Measurements from ENCODE around the gene PPCDC. TPM values are rescaled to one million over a fixed set of nuclear protein-coding genes. Genes with fewer than 3 reads are reported as not detected.
"Not testable (repeated sequence)": the region's sequence is repeated elsewhere in the genome, so short reads cannot be mapped to it uniquely, and the experiment has no call there.

Gene PPCDC
- polyA plus RNA-seq, 1 donor (not counting 4 experiments of a cell fraction or from before 2014, with no cell fraction given) = 11.9 TPM

- H3K27me3 ChIP-seq (ENCODE audit: control insufficient read depth, extremely low read depth, insufficient read depth, low read length) = no peaks in the 10 kb centered on the region
- H4K20me1 ChIP-seq (ENCODE audit: control insufficient read depth, extremely low read depth, insufficient read depth, low read length) = no peaks in the 10 kb centered on the region
- dilution Hi-C loops (cut with MboI; ENCODE audit: extremely low pct_ligation_motif_present, low sequenced_read_pairs) = no loop called here
- H3K9me1 ChIP-seq (ENCODE audit: control insufficient read depth, extremely low read depth, insufficient read depth, low read length) = no peaks in the 10 kb centered on the region
- no peaks in the 10 kb centered on the region for H3K36me3 ChIP-seq (ENCODE audit: control insufficient read depth in 2 of 2, extremely low read depth in 1 of 2, insufficient read depth in 2 of 2, low read length in 2 of 2)
- FAIRE-seq (no peak), DNase-seq (ENCODE audit: low read depth, low spot score) (no peak)
- no peak overlapping the region for H3K9ac ChIP-seq (ENCODE audit: control insufficient read depth, extremely low read depth, insufficient read depth, low read length)
- H2AFZ ChIP-seq (ENCODE audit: control insufficient read depth, low read length) = no peak overlapping the region
- no peak for TF ChIP-seq EZH2 (IDR thresholded peaks at IDR 0.05; ENCODE audit: low read length)
- TF ChIP-seq CTCF (optimal IDR thresholded peaks at IDR 0.05 in 1 of 3, IDR thresholded peaks at IDR 0.05 in 1 of 3, conservative IDR thresholded peaks at IDR 0.05 in 1 of 3; ENCODE audit: extremely low read depth in 1 of 3, insufficient read depth in 2 of 3, low read length in 3 of 3) = no peak
- no peaks in the 10 kb centered on the region for H3K79me2 ChIP-seq (ENCODE audit: control insufficient read depth, insufficient read depth, low read length)
- H3K27ac ChIP-seq (ENCODE audit: control insufficient read depth, insufficient read depth, low read length) = no peak overlapping the region
- H3K9me3 ChIP-seq (ENCODE audit: control insufficient read depth, low read depth, low read length) = no peaks in the 10 kb centered on the region
- H3K4me3 ChIP-seq (ENCODE audit: control insufficient read depth in 2 of 3, extremely low read depth in 1 of 3, insufficient read depth in 2 of 3, low read depth in 1 of 3, low read length in 3 of 3) = no peak overlapping the region
- H3K4me2 ChIP-seq (ENCODE audit: control insufficient read depth, extremely low read depth, insufficient read depth, low read depth, low read length) = no peak overlapping the region
- H3K4me1 ChIP-seq (ENCODE audit: control insufficient read depth, extremely low read depth, insufficient read depth, low read length) = no peaks in the 10 kb centered on the region
Measured at GRCh38 chr15:75091814-75092213, 68.4 kb downstream of the PPCDC start.

- H3K27ac ChIP-seq (ENCODE audit: control insufficient read depth, insufficient read depth, low read length); H3K79me2 ChIP-seq (ENCODE audit: control insufficient read depth, insufficient read depth, low read length); H3K9me1 ChIP-seq (ENCODE audit: control insufficient read depth, extremely low read depth, insufficient read depth, low read length); H3K9me3 ChIP-seq (ENCODE audit: control insufficient read depth, low read depth, low read length); H3K4me2 ChIP-seq (ENCODE audit: control insufficient read depth, extremely low read depth, insufficient read depth, low read depth, low read length); H3K4me1 ChIP-seq (ENCODE audit: control insufficient read depth, extremely low read depth, insufficient read depth, low read length); dilution Hi-C loops (cut with MboI; ENCODE audit: extremely low pct_ligation_motif_present, low sequenced_read_pairs); H3K4me3 ChIP-seq (ENCODE audit: control insufficient read depth in 2 of 3, extremely low read depth in 1 of 3, insufficient read depth in 2 of 3, low read depth in 1 of 3, low read length in 3 of 3); FAIRE-seq; H3K27me3 ChIP-seq (ENCODE audit: control insufficient read depth, extremely low read depth, insufficient read depth, low read length); DNase-seq (ENCODE audit: low read depth, low spot score); H3K36me3 ChIP-seq (ENCODE audit: control insufficient read depth in 2 of 2, extremely low read depth in 1 of 2, insufficient read depth in 2 of 2, low read length in 2 of 2); H3K9ac ChIP-seq (ENCODE audit: control insufficient read depth, extremely low read depth, insufficient read depth, low read length); H4K20me1 ChIP-seq (ENCODE audit: control insufficient read depth, extremely low read depth, insufficient read depth, low read length); H2AFZ ChIP-seq (ENCODE audit: control insufficient read depth, low read length): not testable (repeated sequence)
Measured at GRCh38 chr15:75094961-75095478, 71.6 kb downstream of the PPCDC start.

GRCh38 chr15:75095594-75095993 lies 72.2 kb downstream of the PPCDC start:
- no peak for FAIRE-seq
- no peaks in the 10 kb centered on the region for H3K4me1 ChIP-seq (ENCODE audit: control insufficient read depth, extremely low read depth, insufficient read depth, low read length)
- H3K27me3 ChIP-seq (ENCODE audit: control insufficient read depth, extremely low read depth, insufficient read depth, low read length) = peaks cover 4% of the 10 kb centered on the region
- H4K20me1 ChIP-seq (ENCODE audit: control insufficient read depth, extremely low read depth, insufficient read depth, low read length) = no peaks in the 10 kb centered on the region
- no peaks in the 10 kb centered on the region for H3K36me3 ChIP-seq (ENCODE audit: control insufficient read depth in 2 of 2, extremely low read depth in 1 of 2, insufficient read depth in 2 of 2, low read length in 2 of 2)
- H3K9me3 ChIP-seq (ENCODE audit: control insufficient read depth, low read depth, low read length) = no peaks in the 10 kb centered on the region
- H3K4me2 ChIP-seq (ENCODE audit: control insufficient read depth, extremely low read depth, insufficient read depth, low read depth, low read length) = no peak overlapping the region
- no peaks in the 10 kb centered on the region for H3K79me2 ChIP-seq (ENCODE audit: control insufficient read depth, insufficient read depth, low read length)
- no peak for DNase-seq (ENCODE audit: low read depth, low spot score)
- no peak overlapping the region for H3K4me3 ChIP-seq (ENCODE audit: control insufficient read depth in 2 of 3, extremely low read depth in 1 of 3, insufficient read depth in 2 of 3, low read depth in 1 of 3, low read length in 3 of 3)
- H2AFZ ChIP-seq (ENCODE audit: control insufficient read depth, low read length) = no peak overlapping the region
- no peak overlapping the region for H3K27ac ChIP-seq (ENCODE audit: control insufficient read depth, insufficient read depth, low read length)
- H3K9ac ChIP-seq (ENCODE audit: control insufficient read depth, extremely low read depth, insufficient read depth, low read length) = no peak overlapping the region
- dilution Hi-C loops (cut with MboI; ENCODE audit: extremely low pct_ligation_motif_present, low sequenced_read_pairs) = no loop called here
- TF ChIP-seq EZH2 (IDR thresholded peaks at IDR 0.05; ENCODE audit: low read length) (no peak), CTCF (optimal IDR thresholded peaks at IDR 0.05 in 1 of 3, IDR thresholded peaks at IDR 0.05 in 1 of 3, conservative IDR thresholded peaks at IDR 0.05 in 1 of 3; ENCODE audit: extremely low read depth in 1 of 3, insufficient read depth in 2 of 3, low read length in 3 of 3) (no peak)
- H3K9me1 ChIP-seq (ENCODE audit: control insufficient read depth, extremely low read depth, insufficient read depth, low read length) = no peaks in the 10 kb centered on the region

Measured in keratinocyte (primary cell).